ENCODE measurements around the gene REM2.

Gene REM2

DNA sequence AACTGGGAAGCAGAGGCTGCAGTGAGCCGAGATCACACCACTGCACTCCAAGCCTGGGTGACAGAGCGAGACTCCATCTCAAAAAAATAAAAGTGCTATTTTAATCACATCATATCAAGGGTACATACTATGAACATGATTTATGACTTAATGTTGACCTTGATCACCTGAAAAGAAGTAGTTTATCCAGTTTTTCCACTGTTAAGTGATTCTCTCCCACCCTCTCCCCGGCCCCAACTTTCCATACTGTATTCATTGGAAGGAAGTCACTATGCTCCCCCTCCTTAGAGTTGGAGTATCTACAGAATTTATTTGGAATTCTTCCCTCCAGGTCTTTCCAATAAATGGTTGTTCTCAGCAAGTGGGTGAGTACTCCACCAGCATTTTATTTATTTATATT is 49.1 kb downstream of the REM2 start:
- no peak for DNase-seq

GRCh38 chr14:22935156-22935555 is 52.1 kb downstream of the REM2 start:
- DNase-seq: no peak

Measured in NCI-H187 treated with DMSO at 0.1 percent for 48 hours (cell line).